ENCODE measurements around the gene PSMB8. TPM values are rescaled to one million over a fixed set of nuclear protein-coding genes. Genes with fewer than 3 reads are reported as not detected.
A peak's percentile ranks its signal among the peaks of the same experiment; 100 is the strongest.
"Not testable (repeated sequence)": the region's sequence is repeated elsewhere in the genome, so short reads cannot be mapped to it uniquely, and the experiment has no call there.

The PSMB8 gene
- total RNA-seq, 8 experiments from 2014 or later: 0.14 to 252 (median 41.8) TPM; not detected in 2

GRCh38 chr6:32827025-32827424 is 16.8 kb downstream of the PSMB8 start:
- Histone ChIP-seq H3K4me3 (no peak overlapping the region), H3K4me1 (replicated peaks in 1 of 2) (no peaks in the 10 kb centered on the region), H3K27ac (no peak overlapping the region)
- ATAC-seq (replicated peaks in 6 of 8): peak in 3 of 8 experiments; percentile 25 to 67 (median 32)
- in situ Hi-C loops (cut with MboI; ENCODE audit: low pct_unique_long_range_greater_than_20kb in 2 of 9, low sequenced_read_pairs in 9 of 9, unreplicated experiment in 9 of 9): no loop called here
- WGBS, 10 experiments: 0 to 100% (median 85%) methylated on average over 1 to 3 of the region's 3 CpGs; no CpG with 5 or more reads in 1 of the 10 experiments

GRCh38 chr6:32825966-32826365 is 17.9 kb downstream of the PSMB8 start:
- no peak overlapping the region for H3K27ac ChIP-seq
- ATAC-seq (replicated peaks in 6 of 8): peak in 3 of 8 experiments; percentile 76 to 81 (median 76)
- H3K4me1 ChIP-seq (replicated peaks in 1 of 2): no peaks in the 10 kb centered on the region
- WGBS, 10 experiments: 0 to 70% (median 25%) methylated on average over 1 to 2 of the region's 2 CpGs; no CpG with 5 or more reads in 2 of the 10 experiments
- H3K4me3 ChIP-seq: no peak overlapping the region
- in situ Hi-C loops (cut with MboI; ENCODE audit: low pct_unique_long_range_greater_than_20kb in 2 of 9, low sequenced_read_pairs in 9 of 9, unreplicated experiment in 9 of 9): no loop called here

GRCh38 chr6:32819729-32820128 is 24.1 kb downstream of the PSMB8 start:
- Histone ChIP-seq H3K27ac (no peak overlapping the region), H3K4me3 (no peak overlapping the region), H3K4me1 (replicated peaks in 1 of 2) (no peaks in the 10 kb centered on the region)
- ATAC-seq (replicated peaks in 6 of 8): peak in 2 of 8 experiments; percentile 77 to 82
- in situ Hi-C loops (cut with MboI; ENCODE audit: low pct_unique_long_range_greater_than_20kb in 2 of 9, low sequenced_read_pairs in 9 of 9, unreplicated experiment in 9 of 9): no loop called here
- 8 to 71% (median 42%) methylated on average over 1 to 3 of the region's 3 CpGs; no CpG with 5 or more reads in 3 of the 10 experiments for WGBS, 10 experiments

GRCh38 chr6:32818867-32819266 is 25.0 kb downstream of the PSMB8 start:
- 14 to 69% (median 43%) methylated on average over 1 to 2 of the region's 2 CpGs; no CpG with 5 or more reads in 2 of the 10 experiments for WGBS, 10 experiments
- no peak overlapping the region for H3K4me3 ChIP-seq
- no peak for ATAC-seq (replicated peaks in 6 of 8)
- in situ Hi-C loops (cut with MboI; ENCODE audit: low pct_unique_long_range_greater_than_20kb in 2 of 9, low sequenced_read_pairs in 9 of 9, unreplicated experiment in 9 of 9): no loop called here
- no peaks in the 10 kb centered on the region for H3K4me1 ChIP-seq (replicated peaks in 1 of 2)
- no peak overlapping the region for H3K27ac ChIP-seq

GRCh38 chr6:32816746-32817204 is 27.1 kb downstream of the PSMB8 start, which contains the start of gene HLA-DOB:
HLA-DOB (minus strand) TSS chr6:32817002; CDS start chr6:32816951, 51 bp downstream.
- WGBS, 10 experiments: 20 to 80% (median 60%) methylated on average over 1 to 3 of the region's 3 CpGs; no CpG with 5 or more reads in 3 of the 10 experiments
- Histone ChIP-seq H3K27ac (no peak within 1 kb of the TSS), H3K4me1 (replicated peaks in 1 of 2) (no peaks in the 10 kb centered on the region), H3K4me3 (no peak within 1 kb of the TSS)
- peak in 3 of 8 experiments; percentile 72 to 96 (median 90) for ATAC-seq (replicated peaks in 6 of 8)
- in situ Hi-C loops (cut with MboI; ENCODE audit: low pct_unique_long_range_greater_than_20kb in 2 of 9, low sequenced_read_pairs in 9 of 9, unreplicated experiment in 9 of 9): no loop called here

GRCh38 chr6:32815996-32816395 is 27.9 kb downstream of the PSMB8 start:
- H3K4me3 ChIP-seq: no peak overlapping the region
- in situ Hi-C loops (cut with MboI; ENCODE audit: low pct_unique_long_range_greater_than_20kb in 2 of 9, low sequenced_read_pairs in 9 of 9, unreplicated experiment in 9 of 9): no loop called here

GRCh38 chr6:32815115-32815514 is 28.7 kb downstream of the PSMB8 start:
- no peaks in the 10 kb centered on the region for H3K4me1 ChIP-seq (replicated peaks in 1 of 2)
- WGBS, 10 experiments: 37 to 100% (median 74%) methylated on average over 1 to 4 of the region's 5 CpGs; no CpG with 5 or more reads in 2 of the 10 experiments
- in situ Hi-C loops (cut with MboI; ENCODE audit: low pct_unique_long_range_greater_than_20kb in 2 of 9, low sequenced_read_pairs in 9 of 9, unreplicated experiment in 9 of 9): no loop called here

More at GRCh38 chr6:32815996-32816395, 27.9 kb downstream of the PSMB8 start:
- H3K27ac ChIP-seq: no peak overlapping the region
- 85 to 100% (median 94%) methylated on average over 1 to 2 of the region's 2 CpGs; no CpG with 5 or more reads in 1 of the 10 experiments for WGBS, 10 experiments
- no peak for ATAC-seq (replicated peaks in 6 of 8)
- no peaks in the 10 kb centered on the region for H3K4me1 ChIP-seq (replicated peaks in 1 of 2)

GRCh38 chr6:32814145-32814544 is 29.7 kb downstream of the PSMB8 start:
- ATAC-seq (replicated peaks in 6 of 8): no peak
- 43 to 80% (median 79%) methylated on average over 1 to 2 of the region's 2 CpGs; no CpG with 5 or more reads in 3 of the 10 experiments for WGBS, 10 experiments

More at GRCh38 chr6:32815115-32815514, 28.7 kb downstream of the PSMB8 start:
- ATAC-seq (replicated peaks in 6 of 8): no peak
- Histone ChIP-seq H3K27ac (no peak overlapping the region), H3K4me3 (no peak overlapping the region)

GRCh38 chr6:32809171-32809570 is 34.7 kb downstream of the PSMB8 start:
- in situ Hi-C loops (cut with MboI; ENCODE audit: low pct_unique_long_range_greater_than_20kb in 2 of 9, low sequenced_read_pairs in 9 of 9, unreplicated experiment in 9 of 9): no loop called here
- ATAC-seq (replicated peaks in 6 of 8): no peak
- 0 to 40% (median 0%) methylated on average over 1 of the region's 1 CpG for WGBS, 10 experiments
- Histone ChIP-seq H3K27ac (no peak overlapping the region), H3K4me3 (no peak overlapping the region), H3K4me1 (replicated peaks in 1 of 2) (no peaks in the 10 kb centered on the region)

More at GRCh38 chr6:32814145-32814544, 29.7 kb downstream of the PSMB8 start:
- H3K4me3 ChIP-seq: no peak overlapping the region
- in situ Hi-C loops (cut with MboI; ENCODE audit: low pct_unique_long_range_greater_than_20kb in 2 of 9, low sequenced_read_pairs in 9 of 9, unreplicated experiment in 9 of 9): no loop called here
- no peaks in the 10 kb centered on the region for H3K4me1 ChIP-seq (replicated peaks in 1 of 2)
- no peak overlapping the region for H3K27ac ChIP-seq

- no peak overlapping the region for H3K4me3 ChIP-seq
- in situ Hi-C loops (cut with MboI; ENCODE audit: low pct_unique_long_range_greater_than_20kb in 2 of 9, low sequenced_read_pairs in 9 of 9, unreplicated experiment in 9 of 9): no loop called here
- H3K4me1 ChIP-seq (replicated peaks in 1 of 2): no peaks in the 10 kb centered on the region
- ATAC-seq (replicated peaks in 6 of 8): no peak
- no peak overlapping the region for H3K27ac ChIP-seq
- WGBS, 10 experiments: 33 to 100% (median 58%) methylated on average over 1 to 2 of the region's 5 CpGs; no CpG with 5 or more reads in 7 of the 10 experiments
Measured at GRCh38 chr6:32807020-32807580, 36.7 kb downstream of the PSMB8 start.

- H3K27ac ChIP-seq; H3K4me1 ChIP-seq (replicated peaks in 1 of 2); ATAC-seq (replicated peaks in 6 of 8); in situ Hi-C loops (cut with MboI; ENCODE audit: low pct_unique_long_range_greater_than_20kb in 2 of 9, low sequenced_read_pairs in 9 of 9, unreplicated experiment in 9 of 9); H3K4me3 ChIP-seq: not testable (repeated sequence)
Measured at GRCh38 chr6:32805404-32805803, 38.4 kb downstream of the PSMB8 start.

GRCh38 chr6:32803416-32803815 is 40.4 kb downstream of the PSMB8 start:
- Histone ChIP-seq H3K4me1 (replicated peaks in 1 of 2) (no peaks in the 10 kb centered on the region), H3K4me3 (no peak overlapping the region), H3K27ac (no peak overlapping the region)
- 22 to 100% (median 61%) methylated on average over 1 to 2 of the region's 2 CpGs; no CpG with 5 or more reads in 1 of the 10 experiments for WGBS, 10 experiments
- ATAC-seq (replicated peaks in 6 of 8): no peak
- in situ Hi-C loops (cut with MboI; ENCODE audit: low pct_unique_long_range_greater_than_20kb in 2 of 9, low sequenced_read_pairs in 9 of 9, unreplicated experiment in 9 of 9): no loop called here

- WGBS, 10 experiments: 20 to 100% (median 66%) methylated on average over 1 to 3 of the region's 3 CpGs; no CpG with 5 or more reads in 2 of the 10 experiments
- Histone ChIP-seq H3K4me3 (no peak overlapping the region), H3K27ac (no peak overlapping the region), H3K4me1 (replicated peaks in 1 of 2) (no peaks in the 10 kb centered on the region)
- in situ Hi-C loops (cut with MboI; ENCODE audit: low pct_unique_long_range_greater_than_20kb in 2 of 9, low sequenced_read_pairs in 9 of 9, unreplicated experiment in 9 of 9): loop anchor here in 6 of 9 experiments (10.0 to 25.0 kb wide), 4 partner anchors 362 to 562 kb away; partner anchors contain the start of genes BTNL2 (in 3 of the 6) and HLA-DRA (in 1 of the 6)
- no peak for ATAC-seq (replicated peaks in 6 of 8)
Measured at GRCh38 chr6:32799740-32800139, 44.1 kb downstream of the PSMB8 start.

Data from motor neuron (in vitro differentiated cells).